Thoracic aorta (tissue), 2 donors: ENCODE measurements around the gene GTF2F2. TPM values are rescaled to one million over a fixed set of nuclear protein-coding genes. Genes with fewer than 3 reads are reported as not detected.

Experiments used
- ATAC-seq: fragments of 150-250 bp; one replicate; pipeline ENCODE4 v1.8.0; 2017; ENCODE audit warnings: low read depth; ENCODE audit not compliant: insufficient number of reproducible peaks, low FRiP score
- DNase-seq: peaks from one replicate; pipeline ENCODE4 v3.0.0-alpha.2; 2020; ENCODE audit warnings: low spot score
- H3K27ac ChIP-seq, 2 donors: fragments of 200-600 bp; sonication (generic); 1 replicate in 1 of 2; 2 replicates in 1 of 2; pipeline ENCODE4 v1.5.1; 2016; ENCODE audit warnings: mild to moderate bottlenecking in 2 of 2, moderate library complexity in 2 of 2
- H3K27me3 ChIP-seq: fragments of 200-600 bp; sonication (generic); replicated peaks from 2 replicates; pipeline ENCODE4 v1.6.0; 2016; ENCODE audit warnings: mild to moderate bottlenecking; ENCODE audit not compliant: insufficient read depth
- H3K36me3 ChIP-seq: fragments of 200-600 bp; sonication (generic); one replicate; pipeline ENCODE4 v1.5.1; 2016
- H3K4me1 ChIP-seq, 2 donors: fragments of 200-600 bp; sonication (generic); 1 replicate in 1 of 2; 2 replicates in 1 of 2; pipeline versions ENCODE4 v1.5.1 to v1.6.0; 2016; ENCODE audit warnings: low read depth in 2 of 2, mild to moderate bottlenecking in 1 of 2; ENCODE audit not compliant: control insufficient read depth in 1 of 2
- H3K4me3 ChIP-seq: fragments of 200-600 bp; sonication (generic); 2 replicates; pipeline ENCODE4 v1.5.1; 2016; ENCODE audit warnings: mild to moderate bottlenecking
- H3K9me3 ChIP-seq: fragments of 200-600 bp; sonication (generic); 2 replicates; pipeline ENCODE4 v1.5.1; 2016
- total RNA-seq, 2 donors: library from RNA; depleted of rRNA; stranded (reverse); fragments of >200 nt; gene quantifications; one replicate each; pipeline versions ENCODE4 v1.1.0 to v1.2.3, GENCODE V29; 2016
- TF ChIP-seq, protein P1 (sequence below): fragments of 200-600 bp; sonication (generic); IDR thresholded peaks from one replicate; pipeline ENCODE4 v1.5.1; 2019; ENCODE audit warnings: antibody characterized with exemption

The GTF2F2 gene
- total RNA-seq, 2 donors from 2014 or later, result 7.2 to 18.4 TPM

DNA sequence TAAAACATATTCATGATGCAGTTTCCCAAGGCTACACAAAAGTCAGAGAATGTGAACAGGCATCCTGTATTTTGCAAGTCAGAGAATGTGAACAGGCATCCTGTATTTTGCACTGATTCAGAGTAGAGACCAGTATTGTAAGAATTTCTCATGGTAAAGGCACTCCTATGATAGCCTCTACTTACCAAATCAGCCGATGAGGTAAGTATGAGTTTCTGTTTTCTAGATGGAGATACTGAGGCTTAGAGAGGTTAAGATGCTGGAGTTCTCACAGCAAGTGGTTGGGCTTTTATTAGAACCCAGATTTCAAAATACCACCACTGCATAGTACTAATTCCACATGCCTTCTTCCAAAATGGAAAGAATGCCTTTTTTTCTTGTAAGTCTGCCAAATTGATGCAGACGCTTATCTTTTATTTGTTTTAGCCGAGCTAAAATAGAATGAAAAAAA lies 208.4 kb downstream of the GTF2F2 start:
- Histone ChIP-seq H3K36me3 (no peaks in the 10 kb centered on the region), H3K4me1 (peaks cover 57 to 87% of the 10 kb centered on the region in 2 donors), H3K9me3 (no peaks in the 10 kb centered on the region), H3K4me3 (peak overlapping the region; percentile 57), H3K27me3 (no peaks in the 10 kb centered on the region), H3K27ac (peak overlapping the region; percentile 67 to 85)
- TF ChIP-seq, protein P1, sequence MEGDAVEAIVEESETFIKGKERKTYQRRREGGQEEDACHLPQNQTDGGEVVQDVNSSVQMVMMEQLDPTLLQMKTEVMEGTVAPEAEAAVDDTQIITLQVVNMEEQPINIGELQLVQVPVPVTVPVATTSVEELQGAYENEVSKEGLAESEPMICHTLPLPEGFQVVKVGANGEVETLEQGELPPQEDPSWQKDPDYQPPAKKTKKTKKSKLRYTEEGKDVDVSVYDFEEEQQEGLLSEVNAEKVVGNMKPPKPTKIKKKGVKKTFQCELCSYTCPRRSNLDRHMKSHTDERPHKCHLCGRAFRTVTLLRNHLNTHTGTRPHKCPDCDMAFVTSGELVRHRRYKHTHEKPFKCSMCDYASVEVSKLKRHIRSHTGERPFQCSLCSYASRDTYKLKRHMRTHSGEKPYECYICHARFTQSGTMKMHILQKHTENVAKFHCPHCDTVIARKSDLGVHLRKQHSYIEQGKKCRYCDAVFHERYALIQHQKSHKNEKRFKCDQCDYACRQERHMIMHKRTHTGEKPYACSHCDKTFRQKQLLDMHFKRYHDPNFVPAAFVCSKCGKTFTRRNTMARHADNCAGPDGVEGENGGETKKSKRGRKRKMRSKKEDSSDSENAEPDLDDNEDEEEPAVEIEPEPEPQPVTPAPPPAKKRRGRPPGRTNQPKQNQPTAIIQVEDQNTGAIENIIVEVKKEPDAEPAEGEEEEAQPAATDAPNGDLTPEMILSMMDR, result no peak
- DNase-seq (no peak), ATAC-seq (no peak)

DNA sequence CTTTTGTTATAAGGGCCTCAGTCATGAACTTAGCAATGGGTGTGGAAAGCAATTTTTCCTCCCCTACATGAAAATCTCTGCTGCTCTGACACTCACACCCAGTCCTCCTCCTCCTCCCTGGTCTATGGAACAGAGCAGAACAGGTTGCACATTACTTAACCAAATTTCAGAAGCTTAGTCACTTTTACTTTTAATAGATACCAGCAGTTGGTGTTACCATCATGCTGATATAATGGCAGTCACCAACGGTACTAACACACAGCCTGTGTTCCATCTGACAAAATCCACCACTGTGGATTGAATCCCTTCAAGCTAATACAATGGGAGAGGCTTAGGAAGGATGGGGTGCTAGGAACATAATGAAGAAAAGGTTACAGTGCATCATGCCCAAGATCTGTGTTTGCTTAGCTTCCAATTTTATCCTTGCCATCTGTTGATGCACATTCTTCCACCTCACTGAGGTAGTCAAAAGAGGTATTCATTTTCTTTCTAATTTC lies 210.9 kb downstream of the GTF2F2 start:
- peaks cover 65 to 96% of the 10 kb centered on the region in 2 donors for H3K4me1 ChIP-seq
- DNase-seq, result no peak
- H3K36me3 ChIP-seq, result peaks cover 9% of the 10 kb centered on the region
- TF ChIP-seq, protein P1, result no peak
- no peak for ATAC-seq
- H3K27me3 ChIP-seq, result no peaks in the 10 kb centered on the region
- H3K27ac ChIP-seq, result peak overlapping the region in 1 of 2 donors; percentile 85
- no peak overlapping the region for H3K4me3 ChIP-seq
- H3K9me3 ChIP-seq, result no peaks in the 10 kb centered on the region

DNA sequence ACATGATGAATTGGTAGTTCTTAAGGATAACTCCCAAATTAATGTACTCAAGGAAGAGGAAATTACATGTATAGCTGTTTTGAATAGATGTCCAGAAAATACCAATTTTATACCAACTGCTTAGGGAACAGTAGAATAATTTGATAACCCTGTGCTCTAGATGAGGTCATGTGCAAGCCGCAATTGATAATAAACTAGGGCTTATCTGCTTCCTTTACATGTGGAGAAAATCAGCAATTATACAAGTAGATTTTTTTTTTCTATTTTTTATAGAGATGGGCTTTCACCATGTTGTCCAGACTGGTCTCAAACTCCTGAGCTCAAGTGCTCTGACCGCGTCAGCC lies 211.4 kb downstream of the GTF2F2 start:
- no peak for ATAC-seq
- H3K36me3 ChIP-seq, result peaks cover 14% of the 10 kb centered on the region

DNA sequence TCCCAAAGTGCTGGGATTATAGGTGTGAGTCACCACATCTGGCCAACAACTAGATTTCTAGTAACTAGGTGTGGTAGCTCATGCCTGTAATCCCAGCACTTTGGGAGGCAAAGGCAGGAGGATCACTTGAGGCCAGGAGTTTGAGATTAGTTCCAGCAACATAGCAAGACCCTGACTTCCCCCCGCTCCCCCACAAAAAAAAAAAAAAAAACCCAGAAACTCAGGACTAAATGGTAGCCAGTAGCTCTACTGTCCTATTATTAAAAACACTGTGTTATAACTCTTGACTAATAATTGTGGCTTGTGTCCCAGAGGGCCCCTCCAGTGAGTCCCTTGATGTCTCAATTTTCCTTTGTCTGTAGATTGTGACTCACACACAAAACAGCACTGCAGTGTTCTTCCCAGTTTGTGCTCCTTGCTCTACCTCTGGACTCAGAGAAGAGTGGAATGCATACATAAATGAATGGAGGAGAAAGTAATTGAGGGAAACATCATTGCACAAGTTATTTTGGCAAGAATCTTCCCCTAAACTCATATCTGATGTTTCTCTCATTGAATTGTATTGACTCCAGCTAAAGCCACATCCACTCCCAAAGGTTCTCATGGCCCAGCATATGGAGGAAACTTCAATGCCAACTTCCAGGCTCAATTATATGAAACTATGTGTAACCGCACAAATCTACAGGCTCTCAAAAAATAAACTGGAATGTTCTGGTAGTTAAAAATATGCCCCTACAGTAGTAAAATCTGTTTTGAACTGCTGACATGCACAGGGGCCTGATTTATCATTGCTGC lies 211.9 kb downstream of the GTF2F2 start:
- H3K4me3 ChIP-seq, result no peak overlapping the region
- peak; percentile 52 for ATAC-seq
- no peaks in the 10 kb centered on the region for H3K27me3 ChIP-seq
- H3K4me1 ChIP-seq, result peaks cover 65 to 96% of the 10 kb centered on the region in 2 donors
- no peak for DNase-seq
- H3K9me3 ChIP-seq, result no peaks in the 10 kb centered on the region
- H3K27ac ChIP-seq, result peak overlapping the region in 1 of 2 donors; percentile 85
- TF ChIP-seq, protein P1, result no peak
- H3K36me3 ChIP-seq, result peaks cover 19% of the 10 kb centered on the region

More for the DNA sequence above, 211.4 kb downstream of the GTF2F2 start:
- H3K4me1 ChIP-seq, result peaks cover 63 to 96% of the 10 kb centered on the region in 2 donors
- H3K9me3 ChIP-seq, result no peaks in the 10 kb centered on the region
- H3K27me3 ChIP-seq, result no peaks in the 10 kb centered on the region
- no peak overlapping the region for H3K4me3 ChIP-seq
- peak overlapping the region in 1 of 2 donors; percentile 85 for H3K27ac ChIP-seq
- TF ChIP-seq, protein P1, result no peak
- DNase-seq, result no peak

DNA sequence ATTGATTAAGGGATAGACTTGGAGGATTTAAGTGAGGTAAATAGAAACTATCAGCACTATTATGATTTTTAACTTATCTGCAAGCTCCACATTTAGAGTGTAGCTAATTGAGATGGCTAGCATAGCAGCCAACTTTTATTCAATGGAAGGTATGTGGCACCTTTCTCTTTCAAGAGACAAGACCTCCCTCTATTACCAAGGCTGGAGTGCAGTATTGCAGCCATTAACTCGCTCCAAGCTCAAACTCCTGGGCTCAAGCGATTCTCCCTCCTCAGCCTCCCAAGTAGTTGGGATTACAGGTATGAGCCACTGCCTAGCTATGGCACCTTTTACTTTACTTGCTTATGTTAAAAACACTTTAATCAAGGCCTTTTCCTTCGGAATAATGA lies 212.5 kb downstream of the GTF2F2 start:
- Histone ChIP-seq H3K36me3 (peaks cover 25% of the 10 kb centered on the region), H3K4me3 (no peak overlapping the region), H3K9me3 (no peaks in the 10 kb centered on the region), H3K27ac (peak overlapping the region; percentile 36 to 85), H3K27me3 (no peaks in the 10 kb centered on the region), H3K4me1 (peaks cover 67 to 97% of the 10 kb centered on the region in 2 donors)
- TF ChIP-seq, protein P1, result no peak
- no peak for DNase-seq
- no peak for ATAC-seq
